Epidermal melanocyte (primary cell): ENCODE results near the gene SLC25A25.

Source experiments
- DNase-seq: peaks from one replicate; pipeline ENCODE4 v3.0.0; 2011; ENCODE audit warnings: low spot score; ENCODE audit not compliant: insufficient read length

Gene SLC25A25

GRCh38 chr9:128144239-128145181 is 76.5 kb downstream of the SLC25A25 start:
- no peak for DNase-seq

GRCh38 chr9:128145536-128145935 is 77.5 kb downstream of the SLC25A25 start:
- DNase-seq: no peak

GRCh38 chr9:128145951-128146351 is 77.9 kb downstream of the SLC25A25 start:
- no peak for DNase-seq

- DNase-seq: no peak
These were observed 78.6 kb downstream of the SLC25A25 start for GRCh38 chr9:128146591-128147120.

- no peak for DNase-seq
These were observed 80.5 kb downstream of the SLC25A25 start for GRCh38 chr9:128148509-128149000.

- DNase-seq: no peak
These were observed 81.1 kb downstream of the SLC25A25 start, which contains the start of gene LCN2 for GRCh38 chr9:128149001-128149701. Gene LCN2, plus strand, starts transcription at chr9:128149453. Its CDS starts 73 bp downstream, at chr9:128149526.

GRCh38 chr9:128149951-128150593 is 82.0 kb downstream of the SLC25A25 start:
- no peak for DNase-seq

GRCh38 chr9:128150594-128151308 is 82.7 kb downstream of the SLC25A25 start:
- no peak for DNase-seq

- DNase-seq: no peak
These were observed 83.5 kb downstream of the SLC25A25 start for GRCh38 chr9:128151309-128152132.

- no peak for DNase-seq
These were observed 84.4 kb downstream of the SLC25A25 start for GRCh38 chr9:128152133-128153059.

GRCh38 chr9:128153060-128153946 is 85.3 kb downstream of the SLC25A25 start:
- DNase-seq: no peak

GRCh38 chr9:128153947-128154695 is 86.1 kb downstream of the SLC25A25 start:
- DNase-seq: no peak

GRCh38 chr9:128155736-128156500 is 87.9 kb downstream of the SLC25A25 start:
- DNase-seq: no peak
